Kidney glomerular epithelial cell (primary cell): ENCODE results near the gene AFF2.
"Not testable (repeated sequence)": the region's sequence is repeated elsewhere in the genome, so short reads cannot be mapped to it uniquely, and the experiment has no call there.

Experiments used
- DNase-seq: peaks from one replicate; lab custom pipeline; 2025; lab: John Stamatoyannopoulos, UW

AFF2 gene

DNA sequence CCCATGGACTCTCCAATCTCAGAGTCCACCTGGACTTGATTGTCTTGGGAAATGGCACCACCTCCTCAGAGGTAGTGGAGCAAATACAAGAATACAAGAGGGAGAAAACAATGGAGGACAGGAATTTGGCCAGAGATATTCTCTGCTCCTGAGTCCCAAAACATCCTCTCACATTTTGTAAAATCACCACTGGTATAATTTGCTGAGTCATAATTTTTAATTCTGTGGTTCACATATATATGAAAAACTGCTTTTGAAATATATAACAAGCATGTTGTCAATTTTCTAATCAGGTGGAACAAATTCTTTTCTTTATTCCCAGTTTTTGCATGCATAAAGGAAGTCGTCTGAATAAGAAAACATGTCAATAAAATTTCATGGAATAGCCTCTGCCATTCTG lies 356.1 kb downstream of the AFF2 start:
- no peak for DNase-seq

DNA sequence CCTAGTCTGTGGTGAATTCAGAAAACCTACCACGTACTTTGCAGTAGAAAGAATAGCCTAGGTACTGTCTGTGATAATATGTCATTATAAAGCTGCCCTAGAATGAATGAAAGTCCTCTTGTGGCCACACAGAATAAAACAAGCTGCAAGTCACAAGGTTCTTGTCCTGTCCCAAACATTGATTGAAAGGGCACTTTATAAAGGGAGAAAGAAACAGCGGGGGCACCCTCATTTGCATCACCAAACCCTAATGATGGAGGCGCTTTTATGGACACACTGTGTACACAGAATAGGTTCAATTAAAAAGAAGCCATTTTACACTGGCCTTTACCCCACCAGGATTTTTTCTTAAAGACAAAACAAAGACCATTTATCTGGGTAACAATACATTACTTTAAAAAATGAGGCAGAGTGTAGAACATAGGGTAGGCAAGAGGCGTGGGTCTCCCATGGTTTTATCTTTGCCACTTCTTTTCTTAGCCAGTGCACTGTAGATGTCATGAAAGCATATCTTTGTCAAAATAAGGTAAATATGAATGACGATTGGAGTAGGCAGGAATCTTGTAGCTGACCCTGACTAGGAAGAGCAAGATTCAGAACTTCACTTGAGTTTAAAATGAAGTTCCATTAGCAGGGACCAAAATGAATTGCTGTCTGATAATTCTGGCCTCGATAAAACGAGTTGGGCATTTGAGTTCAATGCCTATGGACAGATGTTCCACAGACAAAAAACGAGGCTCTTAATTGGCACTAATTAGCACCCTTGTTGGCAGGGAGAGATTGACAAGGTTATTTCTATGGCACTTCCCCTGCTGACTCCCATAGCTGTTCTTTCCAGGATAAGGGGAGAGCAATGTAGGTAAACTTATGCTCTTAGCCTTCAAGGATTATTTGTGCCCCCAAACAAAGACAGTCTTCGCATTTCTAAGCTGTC lies 365.1 kb downstream of the AFF2 start:
- no peak for DNase-seq

DNA sequence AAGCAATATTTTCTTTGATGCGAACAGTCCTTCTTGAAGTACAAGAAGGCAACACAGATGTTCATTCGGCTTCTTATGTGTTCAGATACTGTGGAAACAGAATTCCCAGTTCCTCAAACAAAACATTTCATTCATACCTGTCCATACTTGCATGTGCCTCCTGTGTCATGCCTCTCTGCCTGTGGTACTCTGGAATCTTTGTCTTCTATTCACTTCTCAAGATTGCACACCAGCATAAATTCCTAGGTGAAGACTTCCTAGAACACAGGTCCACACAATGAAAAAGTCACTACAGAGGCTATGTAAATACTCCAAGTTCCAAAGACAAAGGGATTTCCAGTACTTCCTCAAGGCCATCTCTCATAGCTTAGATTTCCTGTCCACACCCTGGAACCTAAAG lies 367.2 kb downstream of the AFF2 start:
- DNase-seq: no peak

DNA sequence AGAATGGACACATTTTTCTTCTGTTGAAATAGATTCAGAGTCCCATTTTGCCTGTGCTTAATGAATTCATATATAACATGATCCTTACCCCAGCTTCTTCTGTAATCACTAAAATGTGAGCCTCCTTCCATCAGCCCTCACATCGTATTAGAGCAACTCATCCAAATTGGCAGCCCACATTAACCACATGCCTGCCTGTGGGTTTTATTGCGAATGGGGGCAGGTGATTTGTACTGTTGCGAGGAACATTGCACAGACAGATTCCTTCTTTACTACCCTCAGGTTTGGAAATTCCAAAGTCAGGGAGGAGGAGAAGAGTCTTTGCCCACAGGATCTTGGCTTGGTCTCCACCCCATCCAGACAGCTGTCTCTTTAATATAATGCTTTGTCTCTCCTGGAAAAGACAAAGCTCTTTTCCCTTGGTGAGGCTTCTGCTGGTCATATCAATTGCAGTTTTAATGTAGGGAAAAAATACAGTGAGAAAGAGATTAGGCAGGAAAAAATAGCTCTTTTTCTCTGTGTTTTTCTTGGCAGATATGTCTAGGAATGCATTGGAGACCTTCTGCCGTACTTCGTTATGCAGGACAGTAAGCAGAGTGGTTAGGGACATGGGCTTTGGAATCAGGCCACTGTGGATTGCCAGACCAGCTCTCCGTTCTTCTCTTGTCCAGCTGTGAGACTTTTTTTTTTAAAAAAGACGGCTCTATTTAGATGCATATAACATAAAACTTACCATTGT lies 371.2 kb downstream of the AFF2 start:
- no peak for DNase-seq

DNA sequence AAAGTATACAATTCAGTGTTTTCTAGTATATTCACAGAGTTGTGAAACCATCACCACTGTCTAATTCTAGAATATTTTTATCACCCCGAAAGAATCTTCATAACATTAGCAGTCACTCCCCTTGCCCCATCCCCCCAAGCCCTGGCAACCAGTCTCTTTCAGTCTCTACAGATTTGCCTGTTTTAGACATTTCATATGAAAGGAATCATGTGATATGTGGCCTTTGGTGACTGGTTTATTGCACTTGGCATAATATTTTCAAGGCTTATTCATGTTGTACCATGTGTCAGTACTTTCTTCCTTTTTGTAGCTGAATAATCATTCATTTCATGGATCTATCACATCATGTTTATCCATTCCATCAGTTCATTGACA lies 371.7 kb downstream of the AFF2 start:
- DNase-seq: no peak

DNA sequence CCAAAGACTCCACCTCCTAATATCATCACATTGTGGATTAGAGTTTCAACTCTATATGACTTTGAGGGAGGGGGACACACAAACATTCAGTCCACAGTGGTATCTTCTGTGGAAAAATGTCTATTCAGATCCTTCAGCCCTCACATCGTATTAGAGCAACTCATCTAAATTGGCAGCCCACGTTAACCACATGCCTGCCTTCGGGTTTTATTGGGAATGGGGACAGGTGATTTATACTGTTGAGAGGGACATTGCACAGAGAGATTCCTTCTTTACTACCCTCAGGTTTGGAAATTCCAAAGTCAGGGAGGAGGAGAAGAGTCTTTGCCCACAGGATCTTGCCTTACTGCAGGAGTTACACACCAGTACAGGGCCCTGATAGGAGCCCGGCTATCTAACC lies 372.5 kb downstream of the AFF2 start:
- no peak for DNase-seq

DNA sequence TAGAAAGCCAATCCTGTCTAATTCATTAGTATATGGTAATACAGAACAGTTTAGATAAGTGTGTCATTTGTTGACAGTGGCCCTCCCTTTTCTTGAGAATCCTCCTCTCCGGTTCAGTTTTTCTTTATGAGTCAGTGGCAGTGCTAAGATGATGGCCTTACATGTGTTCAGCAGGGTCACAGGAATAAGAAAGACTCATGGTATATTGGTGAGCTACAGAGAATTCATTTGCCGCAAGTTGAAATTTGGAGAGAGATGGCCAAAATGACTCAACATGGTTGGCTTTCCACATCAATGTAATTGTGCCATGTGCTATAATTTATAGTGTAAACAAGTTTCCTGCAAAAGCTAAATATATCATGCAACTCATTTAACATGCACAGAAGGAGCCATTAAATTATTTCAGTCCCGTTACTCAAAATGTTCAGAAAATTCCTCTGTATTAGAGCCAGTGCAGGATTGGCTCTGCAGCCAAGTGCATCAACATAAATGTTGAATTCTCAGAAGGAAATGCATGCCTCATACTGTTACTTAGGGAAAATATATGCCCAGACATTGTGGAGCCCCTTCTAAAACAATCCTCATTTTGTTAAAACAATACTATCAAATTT lies 374.3 kb downstream of the AFF2 start:
- no peak for DNase-seq

DNA sequence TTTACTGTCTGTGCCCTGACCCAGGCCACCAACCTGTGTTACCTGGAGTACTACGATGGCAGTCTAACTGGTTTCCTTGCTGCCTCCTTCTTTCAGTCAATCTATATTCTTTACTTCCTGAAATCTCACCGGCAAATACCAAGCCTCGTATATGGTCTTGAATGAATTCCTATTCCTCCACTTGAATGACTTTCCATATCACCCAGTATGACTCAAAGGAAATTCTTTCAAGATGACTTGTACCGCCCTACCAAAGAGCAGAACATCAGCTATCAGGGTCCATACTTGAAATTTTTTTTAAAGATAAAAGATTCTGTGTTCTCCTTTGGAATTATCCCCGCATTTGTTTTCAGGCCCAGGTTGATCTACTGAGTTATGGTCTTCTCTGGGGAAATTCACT lies 378.0 kb downstream of the AFF2 start:
- no peak for DNase-seq

DNA sequence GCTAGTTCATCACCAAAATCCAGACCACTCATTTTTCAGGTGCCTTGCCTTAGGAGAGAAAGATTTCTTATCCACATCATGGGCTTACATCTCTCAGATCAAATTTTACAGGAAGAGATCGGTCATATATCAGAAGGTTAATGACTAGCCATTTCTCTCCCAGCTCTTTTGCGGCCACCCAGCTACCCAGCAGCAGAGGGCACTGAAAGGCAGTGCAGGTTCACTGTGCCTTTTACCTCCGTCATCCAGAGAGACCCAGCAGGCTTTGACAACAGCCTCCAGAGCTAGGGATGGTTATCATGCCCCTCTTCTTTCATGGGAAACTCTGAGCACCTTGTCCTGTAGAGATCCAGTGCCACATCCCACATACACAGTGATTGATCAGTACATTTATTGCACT lies 384.8 kb downstream of the AFF2 start:
- DNase-seq: no peak

DNA sequence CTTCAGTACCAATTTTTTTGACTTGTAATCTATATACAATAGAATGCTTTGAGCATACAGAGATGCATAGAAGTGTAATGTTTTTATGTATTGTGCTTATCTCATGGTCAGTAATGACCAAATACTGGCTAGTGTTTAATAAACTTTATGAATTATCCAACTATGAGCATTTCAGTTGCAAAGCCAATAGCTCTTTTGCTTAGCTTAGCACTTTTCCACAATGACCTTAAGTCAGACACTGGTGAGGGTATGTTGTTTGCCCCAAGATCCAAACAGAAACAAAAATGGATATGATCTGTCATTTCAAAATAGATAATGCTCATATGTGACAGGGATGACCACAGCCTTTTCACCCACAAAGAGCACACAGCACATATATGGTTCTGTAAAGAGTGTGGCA lies 393.0 kb downstream of the AFF2 start:
- no peak for DNase-seq

DNA sequence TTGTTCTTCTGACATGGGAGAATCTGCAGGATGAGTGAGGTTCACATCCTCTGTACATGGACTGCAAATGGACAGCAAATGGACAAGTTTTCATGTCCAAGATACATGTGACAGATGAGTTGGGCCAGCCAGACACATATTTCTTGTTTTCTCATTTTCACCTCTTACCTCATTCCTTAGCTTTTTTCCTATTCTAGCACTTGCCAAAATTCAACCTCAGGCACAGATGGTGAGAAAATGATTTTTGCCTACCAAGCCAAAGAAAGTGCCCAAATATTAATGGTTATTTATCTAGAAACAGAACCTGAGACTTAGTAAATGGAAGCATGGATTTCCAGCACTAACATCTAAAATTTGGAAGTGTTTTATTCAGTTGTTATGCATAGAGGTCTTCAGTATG lies 402.2 kb downstream of the AFF2 start:
- DNase-seq: no peak

DNA sequence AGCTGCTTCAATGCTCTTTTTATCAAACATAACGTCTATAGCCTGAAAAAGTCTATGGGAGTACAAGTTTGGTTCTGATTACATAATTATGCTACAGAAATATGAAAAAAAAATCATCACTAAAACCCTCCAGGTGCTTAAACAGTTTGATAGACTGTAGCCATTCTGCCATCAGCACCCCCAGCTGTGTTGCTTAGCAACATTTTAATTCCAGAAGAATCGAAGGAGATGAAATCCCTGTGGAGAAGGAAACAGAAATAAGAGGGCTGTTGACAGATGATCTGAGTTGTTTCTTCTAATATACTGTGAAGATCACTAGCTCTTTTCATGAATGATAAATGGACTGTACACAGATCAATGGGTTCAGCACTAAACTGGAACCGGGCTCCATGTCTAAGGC lies 402.8 kb downstream of the AFF2 start:
- no peak for DNase-seq

DNA sequence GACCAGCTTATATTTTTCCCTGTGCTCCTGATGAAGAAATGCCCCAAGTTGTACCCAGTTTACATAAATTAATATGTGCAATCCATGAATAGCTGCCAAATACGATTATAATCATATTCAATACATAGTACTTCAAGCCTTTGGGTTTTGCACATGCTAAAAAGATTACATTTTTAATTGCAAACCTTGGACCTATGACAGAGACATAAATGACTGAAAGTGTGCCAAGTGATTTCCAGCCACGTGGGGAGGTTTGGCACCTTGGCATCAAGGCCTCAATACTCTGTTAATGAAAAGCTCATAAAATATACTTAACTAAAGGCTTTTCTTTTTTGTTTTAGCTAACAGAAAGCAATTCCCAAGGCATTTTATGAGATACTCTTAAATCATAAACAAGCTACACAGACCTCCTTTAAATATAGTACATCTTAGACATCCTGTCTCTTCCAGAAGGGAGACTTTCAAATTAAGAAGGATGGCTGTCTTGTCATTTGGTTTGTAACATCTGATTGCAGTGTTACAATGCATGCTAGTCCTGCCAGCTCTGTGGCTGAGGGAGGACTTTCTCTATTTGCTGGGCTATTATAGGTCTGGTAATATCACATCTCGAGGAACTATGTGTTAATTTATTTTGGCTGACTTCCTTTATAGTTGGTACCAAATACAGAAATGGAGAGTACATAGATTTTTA lies 404.1 kb downstream of the AFF2 start:
- DNase-seq: no peak

DNA sequence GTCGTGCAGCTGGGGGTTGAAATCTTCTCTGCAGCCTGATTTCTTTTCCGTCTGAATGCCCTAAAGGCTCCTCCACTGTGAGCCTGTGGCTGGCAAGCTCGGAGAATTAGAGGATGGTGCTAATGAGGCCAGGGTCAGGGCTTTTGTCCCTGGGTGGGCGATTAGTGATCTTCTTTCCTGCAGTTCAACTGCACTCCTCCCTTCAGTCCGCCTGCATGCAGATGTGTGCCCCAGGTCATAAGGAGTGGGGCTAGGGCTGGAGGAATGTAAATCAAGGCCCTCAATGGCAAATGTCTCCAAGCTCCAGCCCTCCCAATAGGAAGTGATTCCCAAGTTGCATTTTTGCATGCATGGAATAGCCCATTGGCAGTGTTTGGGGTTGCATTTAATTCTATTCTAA lies 405.0 kb downstream of the AFF2 start:
- DNase-seq: no peak

DNA sequence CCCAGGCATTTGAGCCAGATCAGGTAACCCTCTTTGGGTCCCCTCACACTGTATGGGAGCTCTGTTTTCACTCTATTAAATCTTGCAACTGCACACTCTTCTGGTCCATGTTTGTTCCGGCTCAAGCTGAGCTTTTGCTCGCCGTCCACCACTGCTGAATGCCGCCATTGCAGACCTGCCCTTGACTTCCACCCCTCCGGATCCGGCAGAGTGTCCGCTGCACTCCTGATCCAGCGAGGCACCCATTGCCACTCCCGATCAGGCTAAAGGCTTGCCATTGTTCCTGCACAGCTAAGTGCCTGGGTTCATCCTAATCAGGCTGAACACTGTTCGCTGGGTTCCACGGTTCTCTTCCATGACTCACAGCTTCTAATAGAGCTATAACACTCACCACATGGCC lies 406.2 kb downstream of the AFF2 start:
- not testable (repeated sequence) for DNase-seq

DNA sequence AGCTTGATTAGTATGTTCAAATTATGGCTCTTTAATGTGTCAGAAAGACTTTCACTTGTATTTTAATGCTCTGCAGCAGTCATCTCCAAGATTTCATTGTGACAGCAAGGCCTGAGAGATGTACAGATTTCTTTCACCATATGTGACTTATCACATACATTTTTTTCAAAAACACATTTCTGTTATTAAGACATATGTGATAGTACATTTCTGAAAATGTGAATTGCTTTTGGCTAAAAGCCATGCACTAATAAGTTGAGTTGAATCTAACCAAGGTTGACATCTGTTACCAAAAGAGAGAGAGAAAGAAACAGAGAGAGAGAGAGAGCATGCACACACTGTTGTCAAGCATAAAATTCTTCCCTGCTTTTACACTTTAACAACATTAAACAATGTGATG lies 409.3 kb downstream of the AFF2 start:
- DNase-seq: no peak

DNA sequence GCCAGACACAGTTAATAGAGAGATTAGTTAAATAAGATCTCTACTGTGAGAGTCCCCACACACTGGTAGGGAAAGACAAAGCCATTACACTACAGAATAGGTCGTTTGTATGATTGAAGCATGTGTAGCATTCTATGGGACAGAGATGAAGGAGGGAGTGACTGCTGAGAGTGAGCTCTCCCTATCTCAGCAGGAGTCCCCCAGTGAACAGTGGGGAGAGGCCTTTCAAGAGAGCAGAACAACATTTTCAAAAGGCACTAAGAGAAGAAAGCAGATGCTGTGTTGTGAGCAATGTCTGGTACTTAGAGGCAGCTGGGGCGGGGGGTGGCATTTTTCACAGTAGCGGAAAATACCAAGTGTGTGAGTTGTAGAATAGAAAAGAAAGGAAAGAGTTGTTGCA lies 413.6 kb downstream of the AFF2 start:
- no peak for DNase-seq

DNA sequence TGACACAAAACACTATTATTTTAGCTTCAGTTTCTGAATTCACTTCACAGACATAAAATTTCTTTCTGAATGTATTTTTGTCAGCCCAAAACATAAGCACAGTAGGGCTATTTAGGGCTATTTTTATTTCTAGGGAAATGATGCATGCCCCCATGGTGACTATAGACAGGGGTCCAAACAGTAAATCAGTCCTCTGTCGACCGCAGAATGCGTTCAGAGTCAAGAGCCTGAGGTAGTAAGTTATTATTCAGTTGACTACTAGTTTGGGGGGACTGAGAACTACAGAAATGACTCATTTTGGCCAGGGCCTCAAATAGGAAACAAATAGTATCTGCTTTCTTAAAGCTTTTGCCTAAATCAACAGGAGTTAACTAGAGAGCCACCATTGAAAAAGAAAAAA lies 414.4 kb downstream of the AFF2 start:
- no peak for DNase-seq

DNA sequence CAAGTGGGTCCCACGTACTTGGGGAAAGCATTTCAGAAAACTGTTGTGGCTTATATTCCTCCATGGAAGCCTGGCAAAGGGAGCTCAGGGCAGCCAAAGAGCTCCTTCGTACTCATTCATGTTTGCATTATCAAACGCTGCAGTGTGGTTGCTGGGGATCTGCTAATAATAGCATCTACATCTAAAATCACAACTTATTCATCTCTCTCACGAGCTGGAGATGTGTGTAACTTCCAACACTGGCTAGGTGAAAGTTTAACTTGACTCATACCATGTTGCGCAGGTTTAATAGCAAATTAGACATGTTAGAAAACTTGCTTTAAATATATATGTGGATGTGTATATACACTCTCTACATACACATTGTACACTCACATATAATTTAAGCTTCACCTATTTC lies 415.1 kb downstream of the AFF2 start:
- no peak for DNase-seq

DNA sequence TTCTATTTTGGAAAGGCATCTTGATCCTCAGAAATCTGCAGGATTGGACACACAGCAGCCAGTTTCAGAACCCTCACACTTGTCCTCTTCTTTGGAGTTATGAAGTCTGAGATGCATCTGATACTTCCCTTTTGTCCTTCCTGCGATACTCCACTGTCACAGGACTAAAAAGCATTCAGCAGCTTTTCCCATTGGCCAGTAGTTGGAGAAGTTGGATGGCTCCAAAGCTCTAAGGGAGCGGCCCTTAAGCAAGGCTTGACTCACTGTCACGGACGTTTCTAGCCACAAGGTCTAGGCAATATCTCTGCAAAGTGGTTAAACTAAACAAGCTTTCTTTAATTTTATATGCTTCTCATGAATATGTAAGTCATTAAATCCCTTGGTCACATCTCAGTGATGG lies 417.0 kb downstream of the AFF2 start:
- no peak for DNase-seq

DNA sequence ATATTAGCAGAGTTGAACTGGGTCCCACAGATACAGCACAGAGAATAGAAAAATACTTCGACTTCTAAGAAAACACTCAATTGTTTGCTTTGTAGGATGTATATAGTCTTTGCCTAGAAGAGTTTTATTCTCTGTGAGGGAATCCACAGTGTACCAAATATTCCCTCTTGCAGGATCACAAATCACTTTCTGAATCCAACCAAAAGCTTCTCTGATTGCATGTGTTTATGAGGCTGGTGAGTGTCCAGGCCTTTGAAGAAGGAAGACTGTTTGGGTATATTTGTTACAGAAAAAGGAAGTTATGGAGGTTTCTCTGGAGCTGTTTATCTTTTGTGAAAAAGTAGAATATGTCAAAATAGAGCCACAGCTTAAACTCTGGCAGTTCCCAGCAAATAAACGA lies 423.2 kb downstream of the AFF2 start:
- DNase-seq: no peak

DNA sequence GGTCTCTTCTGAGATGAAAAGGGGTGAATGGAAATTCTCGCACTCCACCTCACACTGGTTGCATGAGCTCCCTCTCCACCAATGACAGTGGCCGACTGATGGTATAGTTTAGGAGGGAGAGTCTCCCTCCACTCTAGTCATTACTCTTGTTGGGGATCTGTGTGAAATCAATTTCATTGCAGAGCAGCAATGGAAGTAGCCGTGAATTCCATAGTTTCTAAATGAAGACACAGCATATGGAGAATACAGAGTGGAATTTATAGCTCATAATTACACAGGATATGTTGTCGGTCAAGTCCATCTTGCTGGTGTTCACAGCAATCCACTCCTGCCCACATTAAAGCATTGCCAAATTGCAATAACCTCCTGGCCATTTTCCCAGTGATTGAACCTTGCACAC lies 426.0 kb downstream of the AFF2 start:
- no peak for DNase-seq

DNA sequence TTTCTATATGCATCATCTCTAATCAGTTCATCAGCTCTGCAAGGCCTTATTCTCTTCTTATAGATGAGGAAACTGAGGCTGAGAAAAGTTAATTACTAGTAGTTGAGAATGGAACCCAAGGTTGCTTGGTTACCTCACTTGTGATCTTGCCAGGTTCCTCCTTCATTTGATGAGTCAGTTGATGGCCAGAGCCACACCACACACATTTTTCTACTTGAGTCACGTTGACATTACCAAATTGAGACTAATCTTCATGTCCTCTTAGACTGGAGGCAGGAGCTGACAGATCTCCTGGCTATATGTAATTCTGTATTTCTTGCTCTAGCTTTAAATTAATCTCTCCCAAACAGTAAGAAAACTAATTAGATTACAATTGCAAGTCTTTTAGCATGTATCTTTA lies 428.4 kb downstream of the AFF2 start:
- no peak for DNase-seq
